Brain pericyte (primary cell): Measurements from ENCODE around the gene IRX2.

Source experiments
- DNase-seq: peaks from one replicate; pipeline ENCODE4 v3.0.0-alpha.2; 2012; ENCODE audit warnings: low read depth, low spot score

The IRX2 gene

GRCh38 chr5:2718115-2718514 is 33.4 kb downstream of the IRX2 start:
- no peak for DNase-seq

- DNase-seq: no peak
Observed at GRCh38 chr5:2715856-2716255, 35.6 kb downstream of the IRX2 start.

- DNase-seq: no peak
Observed at GRCh38 chr5:2714805-2715204, 36.7 kb downstream of the IRX2 start.

- no peak for DNase-seq
Observed at GRCh38 chr5:2714026-2714425, 37.5 kb downstream of the IRX2 start.

GRCh38 chr5:2711446-2712425 is 39.7 kb downstream of the IRX2 start:
- DNase-seq: no peak

- no peak for DNase-seq
Observed at GRCh38 chr5:2710910-2711309, 40.6 kb downstream of the IRX2 start.

GRCh38 chr5:2709976-2710689 is 41.3 kb downstream of the IRX2 start:
- DNase-seq: no peak

- no peak for DNase-seq
Observed at GRCh38 chr5:2708751-2709150, 42.7 kb downstream of the IRX2 start.

- DNase-seq: no peak
Observed at GRCh38 chr5:2708132-2708531, 43.3 kb downstream of the IRX2 start.

- DNase-seq: no peak
Observed at GRCh38 chr5:2705861-2706260, 45.6 kb downstream of the IRX2 start.

GRCh38 chr5:2704806-2705645 is 46.5 kb downstream of the IRX2 start:
- no peak for DNase-seq

GRCh38 chr5:2704111-2704510 is 47.4 kb downstream of the IRX2 start:
- DNase-seq: no peak

- DNase-seq: no peak
Observed at GRCh38 chr5:2703615-2704014, 47.9 kb downstream of the IRX2 start.

GRCh38 chr5:2703041-2703440 is 48.4 kb downstream of the IRX2 start:
- DNase-seq: no peak

- DNase-seq: no peak
Observed at GRCh38 chr5:2702096-2702879, 49.2 kb downstream of the IRX2 start.

GRCh38 chr5:2701592-2701991 is 49.9 kb downstream of the IRX2 start:
- no peak for DNase-seq

GRCh38 chr5:2700876-2701275 is 50.6 kb downstream of the IRX2 start:
- no peak for DNase-seq

GRCh38 chr5:2699686-2700085 is 51.8 kb downstream of the IRX2 start:
- DNase-seq: no peak

- DNase-seq: no peak
Observed at GRCh38 chr5:2699231-2699630, 52.2 kb downstream of the IRX2 start.

GRCh38 chr5:2698581-2698980 is 52.9 kb downstream of the IRX2 start:
- no peak for DNase-seq
